Sigmoid colon (tissue), 4 donors: Measurements from ENCODE around the gene SCGB1D2.

Experiments
- CTCF ChIP-seq, 4 experiments: fragments of 450-650 bp in 3 of 4; fragments of 200-600 bp in 1 of 4; IDR thresholded peaks; one replicate each; pipeline ENCODE4 v1.5.1; 2016 to 2019; ENCODE audit warnings: antibody characterized with exemption in 4 of 4, mild to moderate bottlenecking in 3 of 4, moderate library complexity in 2 of 4
- POLR2AphosphoS5 ChIP-seq, 4 donors: sonication (generic); formaldehyde crosslinking; IDR thresholded peaks; one replicate each; pipeline ENCODE4 v1.6.1; 2017; ENCODE audit warnings: antibody characterized with exemption in 4 of 4

GRCh38 chr11:62245271-62245753 lies 3.3 kb downstream of the SCGB1D2 start:
- TF ChIP-seq CTCF (IDR thresholded peaks at IDR 0.05) (no peak), POLR2AphosphoS5 (IDR thresholded peaks at IDR 0.05) (no peak)
